K562 treated with DMSO at 1 percent for 12 hours (cell line): ENCODE measurements around the gene GPX3. TPM values are rescaled to one million over a fixed set of nuclear protein-coding genes. Genes with fewer than 3 reads are reported as not detected.

Experiments used
- total RNA-seq: library from RNA; unstranded; fragments of 300-600 nt; gene quantifications from 2 replicates; pipeline ENCODE4 v1.2.3, GENCODE V29; 2022; ENCODE audit not compliant: insufficient read depth

GPX3 gene
- 1.4 TPM in 1 of 2 replicates, not detected in the other for total RNA-seq

GRCh38 chr5:151020304-151021110, at the start of gene GPX3:
Gene GPX3 (plus strand): TSS chr5:151020591. CDS start chr5:151020655, 64 bp downstream.

Other genes starting within 250 kb of the GPX3 start
- gene SMIM3, start 241.8 kb upstream of the GPX3 start, total RNA-seq = 60.0 and 66.2 TPM in 2 replicates
- gene IRGM, start 174.1 kb upstream of the GPX3 start, total RNA-seq = not detected in 2 replicates
- 1.2 and 7.5 TPM in 2 replicates for gene ZNF300, start 115.6 kb upstream of the GPX3 start, total RNA-seq
- 38.5 and 55.4 TPM in 2 replicates for gene TNIP1, start 60.4 kb downstream of the GPX3 start, total RNA-seq
- 17.9 and 27.0 TPM in 2 replicates for gene ANXA6, start 137.2 kb downstream of the GPX3 start, total RNA-seq
- 8.4 and 20.4 TPM in 2 replicates for gene CCDC69, start 203.5 kb downstream of the GPX3 start, total RNA-seq
- 26.8 and 60.4 TPM in 2 replicates for gene GM2A, start 232.6 kb downstream of the GPX3 start, total RNA-seq